ENCODE measurements around the gene CYBRD1.

DNA sequence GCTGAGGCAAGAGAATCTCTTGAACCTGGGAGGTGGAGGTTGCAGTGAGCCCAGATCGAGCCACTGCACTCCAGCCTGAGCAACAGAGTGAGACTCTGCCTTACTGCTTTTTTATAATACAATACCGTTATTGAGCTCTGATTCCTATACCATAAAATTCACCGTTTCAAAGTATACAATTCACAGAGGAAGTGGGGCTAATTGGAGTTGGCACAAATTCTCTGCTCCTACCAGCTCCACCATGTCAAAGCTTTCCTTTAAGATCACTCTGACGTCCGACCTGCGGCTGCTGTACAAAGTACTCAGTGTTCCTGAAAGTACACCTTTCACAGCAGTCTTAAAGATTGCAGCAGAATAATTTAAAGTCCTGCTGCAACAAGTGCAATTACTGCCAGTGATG is 29.6 kb upstream of the CYBRD1 start:
- TF ChIP-seq EP300 (IDR thresholded peaks at IDR 0.05) (no peak), POLR2A (IDR thresholded peaks at IDR 0.05) (no peak)
- TF ChIP-seq, protein P1, sequence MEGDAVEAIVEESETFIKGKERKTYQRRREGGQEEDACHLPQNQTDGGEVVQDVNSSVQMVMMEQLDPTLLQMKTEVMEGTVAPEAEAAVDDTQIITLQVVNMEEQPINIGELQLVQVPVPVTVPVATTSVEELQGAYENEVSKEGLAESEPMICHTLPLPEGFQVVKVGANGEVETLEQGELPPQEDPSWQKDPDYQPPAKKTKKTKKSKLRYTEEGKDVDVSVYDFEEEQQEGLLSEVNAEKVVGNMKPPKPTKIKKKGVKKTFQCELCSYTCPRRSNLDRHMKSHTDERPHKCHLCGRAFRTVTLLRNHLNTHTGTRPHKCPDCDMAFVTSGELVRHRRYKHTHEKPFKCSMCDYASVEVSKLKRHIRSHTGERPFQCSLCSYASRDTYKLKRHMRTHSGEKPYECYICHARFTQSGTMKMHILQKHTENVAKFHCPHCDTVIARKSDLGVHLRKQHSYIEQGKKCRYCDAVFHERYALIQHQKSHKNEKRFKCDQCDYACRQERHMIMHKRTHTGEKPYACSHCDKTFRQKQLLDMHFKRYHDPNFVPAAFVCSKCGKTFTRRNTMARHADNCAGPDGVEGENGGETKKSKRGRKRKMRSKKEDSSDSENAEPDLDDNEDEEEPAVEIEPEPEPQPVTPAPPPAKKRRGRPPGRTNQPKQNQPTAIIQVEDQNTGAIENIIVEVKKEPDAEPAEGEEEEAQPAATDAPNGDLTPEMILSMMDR (IDR thresholded peaks at IDR 0.05): no peak
